HEK293 (cell line): ENCODE data around the gene CFL1.

Experiments used
- CTCF ChIA-PET: fragments of 350-600 bp; formaldehyde crosslinking; extraction: SDS; loops from one replicate; lab custom pipeline; 2021; ENCODE audit warnings: antibody characterized with exemption; lab: Yijun Ruan, JAX
- POLR2A ChIA-PET: fragments of 300-600 bp; formaldehyde crosslinking; extraction: SDS; loops from one replicate; lab custom pipeline; 2020; ENCODE audit warnings: antibody characterized with exemption, inconsistent platforms; lab: Yijun Ruan, JAX
- H3K27ac ChIP-seq: fragments of 200-500 bp; sonication (Bioruptor generic); 2 replicates; pipeline ENCODE4 v1.5.1; 2014; ENCODE audit warnings: low read depth, low read length, control low read depth, inconsistent platforms; ENCODE audit errors: extremely low read depth
- H3K36me3 ChIP-seq, 2 experiments: fragments of 200-500 bp in 1 of 2; sonication (Bioruptor generic) in 1 of 2; 1 replicate in 1 of 2; 2 replicates in 1 of 2; pipeline ENCODE4 v1.5.1; 2014 to 2017; ENCODE audit warnings: inconsistent platforms in 2 of 2, low read length in 2 of 2; ENCODE audit not compliant: control insufficient read depth in 2 of 2, insufficient read depth in 1 of 2
- H3K4me1 ChIP-seq: fragments of 200-500 bp; sonication (Bioruptor generic); 2 replicates; pipeline ENCODE4 v1.5.1; 2014; ENCODE audit warnings: mild to moderate bottlenecking, low read length, inconsistent platforms; ENCODE audit not compliant: control insufficient read depth, insufficient read depth
- H3K4me3 ChIP-seq: 2 replicates; pipeline ENCODE4 v1.5.1; 2011; ENCODE audit warnings: low read depth, mild to moderate bottlenecking, control low read depth, low read length, moderate library complexity
- H3K9me3 ChIP-seq: fragments of 200-500 bp; sonication (Bioruptor generic); 2 replicates; pipeline ENCODE4 v1.5.1; 2014; ENCODE audit warnings: low read depth, low read length, inconsistent platforms; ENCODE audit not compliant: control insufficient read depth, insufficient read depth
- ATF2 ChIP-seq: fragments of 450-650 bp; formaldehyde crosslinking; IDR thresholded peaks from 2 replicates; pipeline ENCODE4 v1.5.1; 2016; ENCODE audit warnings: missing biosample characterization, missing genetic modification characterization, low read depth
- ZBTB11 ChIP-seq: fragments of 450-650 bp; formaldehyde crosslinking; conservative IDR thresholded peaks from 2 replicates; pipeline ENCODE4 v1.5.1; 2016; ENCODE audit warnings: low read depth, missing biosample characterization, missing genetic modification characterization
- ZEB2 ChIP-seq: fragments of 450-650 bp; formaldehyde crosslinking; IDR thresholded peaks from 2 replicates; pipeline ENCODE4 v1.5.1; 2016; ENCODE audit warnings: missing biosample characterization, missing genetic modification characterization
- ZNF426 ChIP-seq: fragments of 450-650 bp; formaldehyde crosslinking; IDR thresholded peaks from 2 replicates; pipeline ENCODE4 v1.5.1; 2017; ENCODE audit warnings: missing biosample characterization, missing genetic modification characterization, mild to moderate bottlenecking, inconsistent platforms, moderate library complexity
- ZNF596 ChIP-seq: fragments of 450-650 bp; IDR thresholded peaks from 2 replicates; pipeline ENCODE4 v1.5.0; 2018; ENCODE audit warnings: missing biosample characterization, mild to moderate bottlenecking, missing genetic modification characterization, moderate library complexity
- TF ChIP-seq, protein P1 (sequence below): fragments of 450-650 bp; formaldehyde crosslinking; IDR thresholded peaks from 2 replicates; pipeline ENCODE4 v1.5.1; 2016; ENCODE audit warnings: missing biosample characterization, missing genetic modification characterization

Gene CFL1

GRCh38 chr11:65814131-65814985 is 43.6 kb downstream of the CFL1 start:
- CTCF ChIA-PET = interaction anchor here (0.6 to 5.4 kb wide), 6 partner anchors 30 to 103 kb away, joined by 3 to 45 read pairs (median 6); partner anchors contain the start of genes AP5B1 and KAT5
- no peak overlapping the region for H3K4me3 ChIP-seq
- TF ChIP-seq ZNF426 (tag by site-specific recombination) (no peak), ATF2 (tag by site-specific recombination) (peak; percentile 79), ZNF596 (tag by site-specific recombination) (no peak)
- no peaks in the 10 kb centered on the region; the same call in 1 of the 2 replicates for H3K4me1 ChIP-seq
- POLR2A ChIA-PET = interaction anchor here (1.4 kb wide), 1 partner anchor 95 kb away, joined by 4 read pairs; no protein-coding TSS in a partner anchor
- H3K27ac ChIP-seq = no peak overlapping the region
- no peaks in the 10 kb centered on the region for H3K36me3 ChIP-seq
- H3K9me3 ChIP-seq = no peaks in the 10 kb centered on the region

GRCh38 chr11:65811764-65812475 is 46.1 kb downstream of the CFL1 start:
- POLR2A ChIA-PET = no interaction called here
- Histone ChIP-seq H3K27ac (no peak overlapping the region), H3K9me3 (no peaks in the 10 kb centered on the region)

More at GRCh38 chr11:65811764-65812475, 46.1 kb downstream of the CFL1 start:
- H3K4me3 ChIP-seq = no peak overlapping the region
- CTCF ChIA-PET = interaction anchor here (0.6 to 1.7 kb wide), 3 partner anchors 14 to 346 kb away, joined by 3 to 10 read pairs (median 3); partner anchors contain the start of gene KAT5
- TF ChIP-seq, protein P1, sequence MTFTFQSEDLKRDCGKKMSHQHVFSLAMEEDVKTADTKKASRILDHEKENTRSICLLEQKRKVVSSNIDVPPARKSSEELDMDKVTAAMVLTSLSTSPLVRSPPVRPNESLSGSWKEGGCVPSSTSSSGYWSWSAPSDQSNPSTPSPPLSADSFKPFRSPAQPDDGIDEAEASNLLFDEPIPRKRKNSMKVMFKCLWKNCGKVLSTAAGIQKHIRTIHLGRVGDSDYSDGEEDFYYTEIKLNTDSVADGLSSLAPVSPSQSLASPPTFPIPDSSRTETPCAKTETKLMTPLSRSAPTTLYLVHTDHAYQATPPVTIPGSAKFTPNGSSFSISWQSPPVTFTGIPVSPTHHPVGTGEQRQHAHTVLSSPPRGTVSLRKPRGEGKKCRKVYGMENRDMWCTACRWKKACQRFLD (tag by site-specific recombination) = no peak
- TF ChIP-seq ZEB2 (tag by site-specific recombination) (no peak), ZBTB11 (tag by site-specific recombination) (no peak)
- H3K4me1 ChIP-seq = no peaks in the 10 kb centered on the region
- no peaks in the 10 kb centered on the region for H3K36me3 ChIP-seq
